Subcutaneous abdominal adipose tissue (tissue), 5 donors: ENCODE data around the gene ADCY1.
"Not testable (repeated sequence)": the region's sequence is repeated elsewhere in the genome, so short reads cannot be mapped to it uniquely, and the experiment has no call there.

Experiments used
- H3K27ac ChIP-seq: one replicate; pipeline ENCODE4 v1.7.0; 2013; ENCODE audit warnings: low read depth, mild to moderate bottlenecking, inconsistent platforms, low read length, moderate library complexity
- H3K27me3 ChIP-seq, 5 donors: one replicate each; pipeline ENCODE4 v1.7.0; 2013; ENCODE audit warnings: low read length in 5 of 5, inconsistent platforms in 1 of 5; ENCODE audit not compliant: control insufficient read depth in 5 of 5, insufficient read depth in 4 of 5
- H3K36me3 ChIP-seq, 5 donors: one replicate each; pipeline ENCODE4 v1.7.0; 2013; ENCODE audit warnings: low read length in 5 of 5; ENCODE audit not compliant: control insufficient read depth in 5 of 5, insufficient read depth in 5 of 5
- H3K4me1 ChIP-seq, 5 donors: one replicate each; pipeline ENCODE4 v1.7.0; 2013; ENCODE audit warnings: low read length in 5 of 5, mild to moderate bottlenecking in 3 of 5, moderate library complexity in 1 of 5; ENCODE audit not compliant: control insufficient read depth in 5 of 5, insufficient read depth in 5 of 5
- H3K4me3 ChIP-seq, 5 donors: one replicate each; pipeline ENCODE4 v1.7.0; 2013; ENCODE audit warnings: low read length in 5 of 5, low read depth in 1 of 5
- H3K9ac ChIP-seq, 5 donors: one replicate each; pipeline ENCODE4 v1.7.0; 2013; ENCODE audit warnings: low read length in 5 of 5, mild to moderate bottlenecking in 4 of 5, moderate library complexity in 3 of 5
- H3K9me3 ChIP-seq, 5 donors: one replicate each; pipeline ENCODE4 v1.7.0; 2013; ENCODE audit warnings: low read length in 5 of 5; ENCODE audit not compliant: control insufficient read depth in 5 of 5
- donor health status: healthy.
- donor health status: healthy.
- donor health status: healthy.
- donor health status: healthy.
- donor health status: healthy.

Gene ADCY1

DNA sequence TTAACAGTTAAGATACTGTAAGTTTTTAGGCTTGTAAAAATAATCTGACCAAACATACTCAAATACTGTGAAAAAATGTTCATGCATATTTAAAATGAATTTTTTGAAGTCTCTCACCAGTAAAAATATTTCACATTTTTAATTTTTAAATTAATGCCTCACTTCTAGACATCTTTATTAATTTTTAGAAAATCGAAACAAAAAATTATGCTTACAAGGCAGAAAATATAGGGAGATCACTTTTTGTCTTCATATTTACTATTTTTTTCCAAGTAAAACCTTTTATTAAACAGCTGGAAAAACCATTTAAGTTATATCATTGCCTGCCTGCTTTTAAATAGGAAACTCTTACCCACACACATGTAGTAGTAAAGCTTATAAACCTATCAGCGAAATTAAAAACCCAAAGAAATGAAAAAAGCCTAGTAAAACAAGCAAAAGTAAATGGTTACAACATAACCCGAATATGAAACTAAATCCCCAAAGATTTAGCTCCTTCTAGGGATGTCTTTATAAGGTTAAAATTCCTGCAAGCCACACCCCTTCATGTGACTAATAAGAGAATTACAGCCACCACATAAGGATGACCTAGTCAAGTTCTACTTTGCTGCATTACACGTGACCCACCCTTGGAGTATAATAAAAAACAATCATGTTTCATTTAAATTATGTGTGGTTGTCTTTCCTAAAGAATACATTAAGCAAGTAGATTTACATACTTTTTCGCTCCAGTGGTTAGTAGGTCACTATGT lies 157.7 kb downstream of the ADCY1 start:
- not testable (repeated sequence) for H3K4me1 ChIP-seq, H3K4me3 ChIP-seq, H3K9ac ChIP-seq, H3K27me3 ChIP-seq, H3K9me3 ChIP-seq, H3K27ac ChIP-seq
- H3K36me3 ChIP-seq, result peaks cover 6 to 17% (median 10%) of the 10 kb centered on the region in 5 donors

DNA sequence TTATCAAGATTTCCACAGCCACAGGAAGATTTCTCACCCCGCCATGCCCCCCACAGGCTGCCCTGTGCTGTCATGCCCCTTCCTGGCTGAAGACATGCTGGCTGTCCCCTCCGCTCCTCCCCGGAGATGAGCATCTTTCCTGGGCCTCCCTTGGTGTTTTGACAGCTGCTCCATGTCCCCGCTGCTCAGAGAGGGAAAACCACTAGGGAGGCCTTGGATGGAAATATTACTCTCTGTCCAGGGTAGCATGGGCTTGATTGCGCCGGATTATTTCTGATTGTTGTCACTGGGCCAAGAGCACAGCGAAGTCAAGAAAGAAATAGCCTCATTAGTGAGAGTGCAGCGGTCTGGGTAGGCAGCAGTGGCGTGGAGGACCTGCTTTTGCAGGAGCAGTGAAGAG lies 164.8 kb downstream of the ADCY1 start:
- not testable (repeated sequence) for H3K27ac ChIP-seq, H3K27me3 ChIP-seq, H3K9ac ChIP-seq, H3K4me3 ChIP-seq, H3K4me1 ChIP-seq, H3K9me3 ChIP-seq
- H3K36me3 ChIP-seq, result peaks cover 0 to 18% (median 14%) of the 10 kb centered on the region in 5 donors

DNA sequence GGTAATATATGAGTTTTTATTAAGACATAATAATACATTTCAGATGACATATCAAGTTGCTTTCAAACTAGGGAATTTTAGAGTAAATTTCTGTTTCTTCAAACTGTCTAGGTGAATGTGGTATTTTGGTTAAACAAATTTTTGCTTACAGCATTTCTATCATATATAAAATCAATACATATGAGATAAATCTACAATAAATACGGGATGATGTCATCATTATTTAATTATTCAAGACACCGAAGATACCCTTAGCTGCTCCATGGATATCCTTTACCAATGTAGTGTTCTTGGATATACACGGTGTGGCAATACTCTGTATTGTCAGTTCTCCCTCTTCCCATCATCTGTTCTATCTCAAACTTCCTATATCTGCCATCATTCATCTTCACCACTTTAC lies 166.4 kb downstream of the ADCY1 start:
- H3K36me3 ChIP-seq, result peaks cover 0 to 24% (median 14%) of the 10 kb centered on the region in 5 donors
- H3K9ac ChIP-seq, H3K4me1 ChIP-seq, H3K27me3 ChIP-seq, H3K4me3 ChIP-seq, H3K9me3 ChIP-seq, H3K27ac ChIP-seq: not testable (repeated sequence)

GRCh38 chr7:45748976-45749375 lies 174.8 kb downstream of the ADCY1 start:
- H3K27ac ChIP-seq, H3K4me3 ChIP-seq, H3K27me3 ChIP-seq, H3K4me1 ChIP-seq, H3K9me3 ChIP-seq, H3K9ac ChIP-seq: not testable (repeated sequence)
- peaks cover 8 to 30% (median 19%) of the 10 kb centered on the region in 5 donors for H3K36me3 ChIP-seq

DNA sequence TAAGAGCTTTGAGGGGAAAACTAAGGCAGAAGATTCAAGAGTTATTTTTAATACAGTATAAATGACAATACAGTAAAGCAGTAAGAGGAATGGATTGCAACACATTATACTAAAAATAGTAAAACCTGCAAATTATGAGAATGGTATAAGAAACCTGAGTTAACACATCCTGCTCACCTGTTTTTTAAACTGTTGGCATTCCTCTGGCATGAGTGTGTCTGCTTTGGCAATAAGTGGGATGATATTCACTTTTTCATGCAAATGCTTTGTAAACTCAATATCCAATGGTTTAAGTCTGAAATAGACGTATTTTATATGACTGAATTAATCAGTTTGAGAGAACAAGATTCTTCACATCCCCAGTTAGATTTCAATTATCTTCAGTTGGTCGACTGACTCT lies 177.2 kb downstream of the ADCY1 start:
- not testable (repeated sequence) for H3K4me3 ChIP-seq, H3K27me3 ChIP-seq, H3K27ac ChIP-seq, H3K9ac ChIP-seq, H3K9me3 ChIP-seq, H3K4me1 ChIP-seq
- H3K36me3 ChIP-seq, result peaks cover 7 to 25% (median 17%) of the 10 kb centered on the region in 5 donors

GRCh38 chr7:45756333-45756732 lies 182.2 kb downstream of the ADCY1 start:
- not testable (repeated sequence) for H3K4me1 ChIP-seq
- H3K36me3 ChIP-seq, result peaks cover 6 to 15% (median 8%) of the 10 kb centered on the region in 5 donors

DNA sequence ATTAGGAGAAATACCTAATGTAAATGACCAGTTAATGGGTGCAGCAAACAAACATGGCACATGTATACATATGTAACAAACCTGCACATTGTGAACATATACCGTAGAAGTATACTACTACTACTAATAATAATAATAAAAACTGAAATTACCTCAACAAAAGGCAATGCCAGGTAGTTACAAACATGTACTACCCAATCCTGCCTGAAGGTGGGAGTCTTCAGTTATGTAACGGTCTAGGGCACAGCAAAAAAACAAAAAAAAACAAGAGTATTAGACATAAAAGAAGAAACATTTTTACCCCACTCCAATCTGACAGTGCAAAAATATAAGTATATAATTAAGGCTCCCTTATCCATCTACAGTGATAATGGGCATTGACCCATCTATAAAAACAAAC lies 182.6 kb downstream of the ADCY1 start:
- H3K36me3 ChIP-seq, result peaks cover 2 to 11% (median 6%) of the 10 kb centered on the region in 5 donors
- not testable (repeated sequence) for H3K9ac ChIP-seq, H3K27me3 ChIP-seq, H3K9me3 ChIP-seq, H3K27ac ChIP-seq, H3K4me1 ChIP-seq, H3K4me3 ChIP-seq

More at GRCh38 chr7:45756333-45756732, 182.2 kb downstream of the ADCY1 start:
- not testable (repeated sequence) for H3K9me3 ChIP-seq, H3K27ac ChIP-seq, H3K9ac ChIP-seq, H3K4me3 ChIP-seq, H3K27me3 ChIP-seq

- not testable (repeated sequence) for H3K36me3 ChIP-seq, H3K27me3 ChIP-seq, H3K4me3 ChIP-seq, H3K9me3 ChIP-seq, H3K27ac ChIP-seq, H3K4me1 ChIP-seq, H3K9ac ChIP-seq
Measured at GRCh38 chr7:45759464-45759863, 185.3 kb downstream of the ADCY1 start.

DNA sequence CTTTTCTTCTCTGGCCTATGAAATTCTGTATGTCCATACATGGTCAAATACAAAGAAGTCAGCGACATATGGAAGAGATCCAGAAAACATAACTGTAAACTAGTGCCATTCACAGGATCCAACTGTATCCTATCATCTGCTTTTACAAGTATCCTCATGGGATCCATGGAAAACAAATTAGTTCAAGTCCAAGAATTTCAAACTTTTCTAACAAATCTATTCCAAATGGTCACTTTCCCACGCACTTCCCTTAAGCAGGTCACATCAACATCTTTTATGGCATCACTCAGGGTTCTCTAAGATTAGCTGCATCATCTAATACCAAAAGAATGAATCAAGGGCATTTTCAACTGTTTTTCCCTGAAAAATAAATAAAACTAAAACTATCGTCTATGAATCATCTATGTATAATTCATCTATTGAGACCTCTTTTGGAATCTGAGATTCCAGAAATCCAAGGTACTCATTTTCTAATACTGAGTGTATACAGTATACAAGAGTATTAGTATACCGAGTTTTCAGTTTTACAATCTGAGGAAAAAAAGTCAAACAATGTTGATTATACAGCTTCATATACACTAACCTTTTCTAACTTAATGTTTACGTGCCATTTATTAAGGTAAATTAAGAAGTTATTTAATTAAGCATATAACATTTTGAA lies 187.5 kb downstream of the ADCY1 start:
- H3K4me3 ChIP-seq, H3K4me1 ChIP-seq, H3K36me3 ChIP-seq, H3K9ac ChIP-seq, H3K9me3 ChIP-seq, H3K27me3 ChIP-seq: not testable (repeated sequence)
- H3K27ac ChIP-seq, result peak overlapping the region; percentile 30

- H3K9me3 ChIP-seq, H3K9ac ChIP-seq: not testable (repeated sequence)
- H3K27ac ChIP-seq, result peak overlapping the region; percentile 30
Measured at GRCh38 chr7:45762225-45762994, 188.2 kb downstream of the ADCY1 start.

More at GRCh38 chr7:45762225-45762994, 188.2 kb downstream of the ADCY1 start:
- not testable (repeated sequence) for H3K4me3 ChIP-seq, H3K36me3 ChIP-seq, H3K27me3 ChIP-seq, H3K4me1 ChIP-seq
